H1 (cell line): ENCODE results near the gene PRKAR1B.

Experiments used
- CTCF ChIP-seq, 3 experiments: IDR thresholded peaks; 1 replicate in 2 of 3; 2 replicates in 1 of 3; pipeline versions ENCODE4 v1.5.1 to v1.6.1; 2011; ENCODE audit warnings: low read length in 3 of 3, mild to moderate bottlenecking in 3 of 3, inconsistent platforms in 2 of 3, low read depth in 1 of 3, moderate library complexity in 1 of 3; ENCODE audit not compliant: insufficient read depth in 1 of 3; ENCODE audit errors: control extremely low read depth in 1 of 3
- EP300 ChIP-seq, 2 experiments: IDR thresholded peaks; 1 replicate in 1 of 2; 2 replicates in 1 of 2; pipeline ENCODE4 v1.6.1; 2011 to 2012; ENCODE audit warnings: low read depth in 2 of 2, low read length in 2 of 2, mild to moderate bottlenecking in 2 of 2, borderline replicate concordance in 1 of 2, inconsistent platforms in 1 of 2, moderate library complexity in 1 of 2
- USF2 ChIP-seq: IDR thresholded peaks from 2 replicates; pipeline ENCODE4 v1.6.1; 2011; ENCODE audit warnings: low read length, improper control_type of control experiment

GRCh38 chr7:577741-578370 lies 149.2 kb downstream of the PRKAR1B start:
- TF ChIP-seq CTCF (IDR thresholded peaks at IDR 0.05; ENCODE audit: control extremely low read depth in 1 of 3, insufficient read depth in 1 of 3, low read depth in 1 of 3, low read length in 3 of 3) (no peak), USF2 (no peak), EP300 (IDR thresholded peaks at IDR 0.05; ENCODE audit: borderline replicate concordance in 1 of 2, low read depth in 2 of 2, low read length in 2 of 2) (no peak)
